Muscle of leg (tissue), 11 donors: ENCODE data around the gene ITGA5. TPM values are rescaled to one million over a fixed set of nuclear protein-coding genes. Genes with fewer than 3 reads are reported as not detected.
A peak's percentile ranks its signal among the peaks of the same experiment; 100 is the strongest.

Experiments
- DNase-seq: peaks from one replicate; pipeline ENCODE4 v3.0.0; 2013
- H3K27ac ChIP-seq: one replicate; pipeline ENCODE4 v1.5.1; 2013; ENCODE audit warnings: mild to moderate bottlenecking, low read length, control low read depth
- H3K27me3 ChIP-seq: one replicate; pipeline ENCODE4 v1.6.1; 2013; ENCODE audit warnings: low read length; ENCODE audit not compliant: control insufficient read depth, insufficient read depth
- H3K36me3 ChIP-seq: one replicate; pipeline ENCODE4 v1.6.1; 2013; ENCODE audit warnings: low read length; ENCODE audit not compliant: control insufficient read depth, insufficient read depth
- H3K4me1 ChIP-seq: one replicate; pipeline ENCODE4 v1.6.1; 2013; ENCODE audit warnings: low read length; ENCODE audit not compliant: control insufficient read depth, insufficient read depth
- H3K4me3 ChIP-seq: one replicate; pipeline ENCODE4 v1.5.1; 2013; ENCODE audit warnings: low read length, control low read depth
- H3K9me3 ChIP-seq: replicated peaks from 2 replicates; pipeline ENCODE4 v1.6.1; 2013; ENCODE audit warnings: low read depth, low read length; ENCODE audit not compliant: control insufficient read depth
- WGBS: methylation state at CpG from one replicate; pipeline ENCODE4 v1.1.5; 2013; ENCODE audit warnings: missing lambda C conversion rate; ENCODE audit not compliant: insufficient coverage; 5-methylcytosine and 5-hydroxymethylcytosine counted together
- polyA plus RNA-seq, 8 donors: library from polyadenylated mRNA; unstranded; fragments of 120-200 nt; gene quantifications; one replicate each; pipeline versions ENCODE4 v1.2.1 to v1.2.3, GENCODE V29; 2013; ENCODE audit warnings: inconsistent platforms in 1 of 8, low replicate concordance in 1 of 8; ENCODE audit not compliant: insufficient read length in 8 of 8, insufficient read depth in 1 of 8
- total RNA-seq: library from RNA; stranded (reverse); fragments of 120-200 nt; gene quantifications from one replicate; pipeline ENCODE4 v1.2.4, GENCODE V29; 2013

Gene ITGA5
- total and polyA plus RNA-seq, 9 donors, result 70.7 to 129 (median 106) TPM

GRCh38 chr12:54432815-54433164 lies 13.7 kb upstream of the ITGA5 start:
- Histone ChIP-seq H3K9me3 (no peaks in the 10 kb centered on the region), H3K4me3 (no peak overlapping the region), H3K4me1 (peaks cover 26% of the 10 kb centered on the region), H3K27ac (peak overlapping the region; percentile 74), H3K27me3 (no peaks in the 10 kb centered on the region), H3K36me3 (no peaks in the 10 kb centered on the region)
- WGBS, result 87% methylated on average over 3 of the region's 4 CpGs
- no peak for DNase-seq

- WGBS, result no CpG with 5 or more reads among the region's 9 CpGs
- peak; percentile 65 for DNase-seq
- H3K4me3 ChIP-seq, result no peak overlapping the region
- no peaks in the 10 kb centered on the region for H3K9me3 ChIP-seq
- H3K27me3 ChIP-seq, result no peaks in the 10 kb centered on the region
- H3K36me3 ChIP-seq, result no peaks in the 10 kb centered on the region
- H3K4me1 ChIP-seq, result peaks cover 33% of the 10 kb centered on the region
- peak overlapping the region; percentile 74 for H3K27ac ChIP-seq
Observed at GRCh38 chr12:54431911-54432814, 13.1 kb upstream of the ITGA5 start.

- DNase-seq, result no peak
- Histone ChIP-seq H3K27me3 (no peaks in the 10 kb centered on the region), H3K4me1 (peaks cover 44% of the 10 kb centered on the region), H3K36me3 (no peaks in the 10 kb centered on the region), H3K9me3 (no peaks in the 10 kb centered on the region), H3K4me3 (no peak overlapping the region), H3K27ac (no peak overlapping the region)
- 100% methylated on average over 1 of the region's 5 CpGs for WGBS
Observed at GRCh38 chr12:54430471-54431069, 11.5 kb upstream of the ITGA5 start.

GRCh38 chr12:54429014-54429471 lies 10.0 kb upstream of the ITGA5 start:
- no CpG with 5 or more reads among the region's 3 CpGs for WGBS

GRCh38 chr12:54428050-54429013 lies 9.3 kb upstream of the ITGA5 start:
- 24% methylated on average over 5 of the region's 13 CpGs for WGBS
- H3K27me3 ChIP-seq, result no peaks in the 10 kb centered on the region
- H3K9me3 ChIP-seq, result no peaks in the 10 kb centered on the region
- peak overlapping the region; percentile 72 for H3K27ac ChIP-seq
- H3K4me1 ChIP-seq, result peaks cover 59% of the 10 kb centered on the region
- no peak overlapping the region for H3K4me3 ChIP-seq
- H3K36me3 ChIP-seq, result no peaks in the 10 kb centered on the region
- peak; percentile 67 for DNase-seq

More at GRCh38 chr12:54429014-54429471, 10.0 kb upstream of the ITGA5 start:
- Histone ChIP-seq H3K27me3 (no peaks in the 10 kb centered on the region), H3K36me3 (no peaks in the 10 kb centered on the region), H3K27ac (peak overlapping the region; percentile 72), H3K4me3 (no peak overlapping the region), H3K9me3 (no peaks in the 10 kb centered on the region), H3K4me1 (peaks cover 56% of the 10 kb centered on the region)
- no peak for DNase-seq

GRCh38 chr12:54427106-54427505 lies 8.0 kb upstream of the ITGA5 start:
- peak overlapping the region; percentile 56 for H3K27ac ChIP-seq
- H3K4me1 ChIP-seq, result peaks cover 53% of the 10 kb centered on the region
- DNase-seq, result peak; percentile 74

GRCh38 chr12:54426690-54427089 lies 7.6 kb upstream of the ITGA5 start:
- Histone ChIP-seq H3K27me3 (no peaks in the 10 kb centered on the region), H3K27ac (peak overlapping the region; percentile 56), H3K4me1 (peaks cover 49% of the 10 kb centered on the region), H3K36me3 (no peaks in the 10 kb centered on the region), H3K4me3 (no peak overlapping the region), H3K9me3 (no peaks in the 10 kb centered on the region)
- WGBS, result no CpG with 5 or more reads among the region's 3 CpGs
- DNase-seq, result no peak

More at GRCh38 chr12:54427106-54427505, 8.0 kb upstream of the ITGA5 start:
- H3K36me3 ChIP-seq, result no peaks in the 10 kb centered on the region
- no CpG with 5 or more reads among the region's 4 CpGs for whole genome bisulfite sequencing
- no peaks in the 10 kb centered on the region for H3K9me3 ChIP-seq
- H3K27me3 ChIP-seq, result no peaks in the 10 kb centered on the region
- H3K4me3 ChIP-seq, result no peak overlapping the region

GRCh38 chr12:54425702-54426101 lies 6.6 kb upstream of the ITGA5 start:
- peak; percentile 89 for DNase-seq

GRCh38 chr12:54424224-54424623 lies 5.2 kb upstream of the ITGA5 start:
- no CpG with 5 or more reads among the region's 3 CpGs for WGBS
- H3K27ac ChIP-seq, result no peak overlapping the region
- no peak overlapping the region for H3K4me3 ChIP-seq
- H3K4me1 ChIP-seq, result peaks cover 71% of the 10 kb centered on the region
- no peaks in the 10 kb centered on the region for H3K27me3 ChIP-seq
- H3K36me3 ChIP-seq, result no peaks in the 10 kb centered on the region
- DNase-seq, result peak; percentile 57
- H3K9me3 ChIP-seq, result no peaks in the 10 kb centered on the region

More at GRCh38 chr12:54425702-54426101, 6.6 kb upstream of the ITGA5 start:
- Histone ChIP-seq H3K27ac (no peak overlapping the region), H3K4me3 (no peak overlapping the region), H3K4me1 (peaks cover 57% of the 10 kb centered on the region), H3K36me3 (no peaks in the 10 kb centered on the region), H3K9me3 (no peaks in the 10 kb centered on the region), H3K27me3 (no peaks in the 10 kb centered on the region)
- no CpG with 5 or more reads among the region's 2 CpGs for WGBS
